MM.1S (cell line): ENCODE results near the gene TRH.

ENCODE experiments used
- DNase-seq: peaks from one replicate; pipeline ENCODE4 v3.0.0-alpha.2; 2015
- H2AFZ ChIP-seq: fragments of 300-600 bp; sonication (generic); 2 replicates; pipeline ENCODE4 v1.6.0; 2016; ENCODE audit warnings: antibody characterized with exemption, low read length
- H3F3A ChIP-seq: fragments of 300-600 bp; sonication (generic); 2 replicates; pipeline ENCODE4 v1.6.1; 2016; ENCODE audit warnings: mild to moderate bottlenecking, antibody characterized with exemption, low read length, moderate library complexity, mixed read lengths; ENCODE audit not compliant: insufficient read depth
- H3K27ac ChIP-seq: fragments of 300-600 bp; sonication (generic); 2 replicates; pipeline ENCODE4 v1.5.1; 2016; ENCODE audit warnings: mild to moderate bottlenecking, low read length
- H3K27me3 ChIP-seq: fragments of 300-600 bp; sonication (generic); replicated peaks from 2 replicates; pipeline ENCODE4 v1.6.0; 2016; ENCODE audit warnings: low read length; ENCODE audit not compliant: insufficient read depth
- H3K36me3 ChIP-seq: fragments of 300-600 bp; sonication (generic); replicated peaks from 2 replicates; pipeline ENCODE4 v1.6.1; 2016; ENCODE audit warnings: mild to moderate bottlenecking, low read length, mixed read lengths; ENCODE audit not compliant: insufficient read depth
- H3K4me1 ChIP-seq: fragments of 300-600 bp; sonication (generic); 2 replicates; pipeline ENCODE4 v1.6.1; 2016; ENCODE audit warnings: low read length, mixed read lengths
- H3K4me2 ChIP-seq: fragments of 300-600 bp; sonication (generic); 2 replicates; pipeline ENCODE4 v1.6.0; 2016; ENCODE audit warnings: low read depth, low read length
- H3K4me3 ChIP-seq: fragments of 300-600 bp; sonication (generic); 2 replicates; pipeline ENCODE4 v1.5.1; 2016; ENCODE audit warnings: low read length, mixed read lengths
- H3K79me2 ChIP-seq: fragments of 300-600 bp; sonication (generic); 2 replicates; pipeline ENCODE4 v1.6.1; 2016; ENCODE audit warnings: mixed run types, low read length, mixed read lengths
- H3K9ac ChIP-seq: fragments of 300-600 bp; sonication (generic); 2 replicates; pipeline ENCODE4 v1.6.1; 2016; ENCODE audit warnings: low read length, mixed read lengths
- H3K9me2 ChIP-seq: fragments of 300-600 bp; sonication (generic); replicated peaks from 2 replicates; pipeline ENCODE4 v1.6.1; 2016; ENCODE audit warnings: mild to moderate bottlenecking, low read length, mixed read lengths; ENCODE audit not compliant: insufficient read depth
- H3K9me3 ChIP-seq: fragments of 300-600 bp; sonication (generic); replicated peaks from 2 replicates; pipeline ENCODE4 v1.6.1; 2016; ENCODE audit warnings: mild to moderate bottlenecking, low read length, mixed read lengths; ENCODE audit not compliant: insufficient read depth
- H4K20me1 ChIP-seq: fragments of 300-600 bp; sonication (generic); 2 replicates; pipeline ENCODE4 v1.6.1; 2016; ENCODE audit warnings: mild to moderate bottlenecking, low read length, moderate library complexity, mixed read lengths; ENCODE audit not compliant: insufficient read depth
- EZH2 ChIP-seq: fragments of 300-600 bp; sonication (generic); optimal IDR thresholded peaks from 2 replicates; pipeline ENCODE3; 2017; ENCODE audit warnings: low read depth, mild to moderate bottlenecking, antibody characterized with exemption, low read length, mixed read lengths
- EZH2phosphoT487 ChIP-seq: fragments of 300-600 bp; sonication (generic); IDR thresholded peaks from 2 replicates; pipeline ENCODE4 v1.6.1; 2018; ENCODE audit warnings: antibody characterized with exemption, low read length
- TF ChIP-seq, protein P1 (sequence below): fragments of 300-600 bp; sonication (generic); IDR thresholded peaks from 2 replicates; pipeline ENCODE4 v1.5.1; 2016; ENCODE audit warnings: antibody characterized with exemption, low read length, mixed read lengths

The TRH gene

DNA sequence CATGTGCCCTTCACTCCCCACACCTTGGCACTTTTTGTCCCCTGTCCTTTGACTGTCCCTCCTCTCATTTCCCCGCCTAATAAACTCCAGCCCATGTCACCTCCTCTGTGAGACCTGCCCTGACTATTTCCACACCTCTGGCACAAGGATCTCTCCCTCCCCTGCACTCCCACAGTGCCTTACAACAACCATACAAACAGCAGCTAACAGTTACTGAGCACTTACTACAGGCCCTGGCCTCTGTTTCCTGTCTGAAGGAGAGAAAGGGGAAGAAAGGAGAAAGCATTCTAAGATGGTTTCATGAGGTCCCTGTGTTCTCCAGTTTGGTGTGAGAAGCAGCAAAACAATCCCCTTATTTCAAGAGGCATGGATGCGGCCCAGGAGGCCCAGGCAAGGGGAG is 20.0 kb upstream of the TRH start:
- Histone ChIP-seq H3K27me3 (no peaks in the 10 kb centered on the region), H3K4me1 (no peaks in the 10 kb centered on the region), H3K4me2 (no peak overlapping the region), H3K79me2 (no peaks in the 10 kb centered on the region), H3F3A (no peaks in the 10 kb centered on the region), H3K9me2 (no peaks in the 10 kb centered on the region), H3K9ac (no peak overlapping the region), H3K9me3 (no peaks in the 10 kb centered on the region), H3K36me3 (no peaks in the 10 kb centered on the region), H3K4me3 (no peak overlapping the region), H3K27ac (no peak overlapping the region), H4K20me1 (no peaks in the 10 kb centered on the region), H2AFZ (no peak overlapping the region)
- TF ChIP-seq, protein P1, sequence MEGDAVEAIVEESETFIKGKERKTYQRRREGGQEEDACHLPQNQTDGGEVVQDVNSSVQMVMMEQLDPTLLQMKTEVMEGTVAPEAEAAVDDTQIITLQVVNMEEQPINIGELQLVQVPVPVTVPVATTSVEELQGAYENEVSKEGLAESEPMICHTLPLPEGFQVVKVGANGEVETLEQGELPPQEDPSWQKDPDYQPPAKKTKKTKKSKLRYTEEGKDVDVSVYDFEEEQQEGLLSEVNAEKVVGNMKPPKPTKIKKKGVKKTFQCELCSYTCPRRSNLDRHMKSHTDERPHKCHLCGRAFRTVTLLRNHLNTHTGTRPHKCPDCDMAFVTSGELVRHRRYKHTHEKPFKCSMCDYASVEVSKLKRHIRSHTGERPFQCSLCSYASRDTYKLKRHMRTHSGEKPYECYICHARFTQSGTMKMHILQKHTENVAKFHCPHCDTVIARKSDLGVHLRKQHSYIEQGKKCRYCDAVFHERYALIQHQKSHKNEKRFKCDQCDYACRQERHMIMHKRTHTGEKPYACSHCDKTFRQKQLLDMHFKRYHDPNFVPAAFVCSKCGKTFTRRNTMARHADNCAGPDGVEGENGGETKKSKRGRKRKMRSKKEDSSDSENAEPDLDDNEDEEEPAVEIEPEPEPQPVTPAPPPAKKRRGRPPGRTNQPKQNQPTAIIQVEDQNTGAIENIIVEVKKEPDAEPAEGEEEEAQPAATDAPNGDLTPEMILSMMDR: no peak
- no peak for TF ChIP-seq EZH2
- no peak for DNase-seq

DNA sequence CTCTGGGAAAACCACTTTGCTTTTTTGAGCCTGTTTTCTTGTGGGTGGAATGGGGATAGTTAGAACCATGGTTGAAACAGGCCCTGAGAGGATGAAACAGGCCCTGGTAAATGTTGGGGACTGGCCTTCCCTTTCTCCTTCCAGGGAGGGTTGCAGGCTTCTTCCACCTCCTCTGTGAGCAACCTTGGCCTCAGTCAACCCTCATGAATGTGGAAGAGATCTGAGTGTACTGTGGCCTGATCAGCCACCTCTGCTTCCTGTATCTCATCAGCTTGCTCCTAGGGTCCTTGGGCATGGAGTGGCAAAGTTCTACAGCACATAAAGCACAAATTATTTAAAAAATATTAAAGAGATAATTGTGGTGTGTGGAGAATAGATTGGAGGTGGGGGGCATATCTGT is 17.6 kb upstream of the TRH start:
- TF ChIP-seq EZH2 (no peak), EZH2phosphoT487 (no peak)
- TF ChIP-seq, protein P1: no peak
- Histone ChIP-seq H3K79me2 (no peaks in the 10 kb centered on the region), H2AFZ (no peak overlapping the region), H3K27ac (no peak overlapping the region), H3K4me3 (no peak overlapping the region), H3K4me1 (no peaks in the 10 kb centered on the region), H3K4me2 (no peak overlapping the region), H3K9me3 (no peaks in the 10 kb centered on the region), H3K36me3 (no peaks in the 10 kb centered on the region), H3K9ac (no peak overlapping the region), H3F3A (no peaks in the 10 kb centered on the region), H3K9me2 (no peaks in the 10 kb centered on the region), H4K20me1 (no peaks in the 10 kb centered on the region), H3K27me3 (no peaks in the 10 kb centered on the region)
- DNase-seq: no peak

DNA sequence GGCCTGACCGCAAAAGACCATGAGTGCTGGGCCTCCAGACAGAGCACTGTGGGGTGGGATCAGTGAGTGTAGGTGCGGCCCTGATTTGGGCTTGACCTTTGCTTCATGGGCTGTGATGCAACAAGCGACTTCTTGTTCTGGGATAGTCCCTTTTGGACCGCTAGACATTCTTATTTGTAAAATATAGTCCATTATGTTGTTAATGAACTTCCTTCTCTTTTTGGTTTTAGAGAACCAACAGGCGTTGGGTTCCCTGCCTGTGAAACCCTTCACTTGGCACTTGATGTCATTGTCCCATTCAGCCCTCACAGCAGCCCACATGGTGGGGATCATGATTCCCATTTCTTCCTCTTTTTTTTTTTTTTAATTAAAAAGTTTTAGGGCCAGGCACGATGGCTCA is 15.8 kb upstream of the TRH start:
- no peak overlapping the region for H3K4me2 ChIP-seq
- H3K9ac ChIP-seq: no peak overlapping the region
- no peaks in the 10 kb centered on the region for H3K79me2 ChIP-seq
- H3K27me3 ChIP-seq: no peaks in the 10 kb centered on the region
- no peaks in the 10 kb centered on the region for H3F3A ChIP-seq
- H3K9me3 ChIP-seq: no peaks in the 10 kb centered on the region
- H3K27ac ChIP-seq: no peak overlapping the region
- no peak overlapping the region for H2AFZ ChIP-seq
- TF ChIP-seq, protein P1: no peak
- no peak overlapping the region for H3K4me3 ChIP-seq
- no peaks in the 10 kb centered on the region for H3K9me2 ChIP-seq
- no peaks in the 10 kb centered on the region for H4K20me1 ChIP-seq
- no peaks in the 10 kb centered on the region for H3K36me3 ChIP-seq
- H3K4me1 ChIP-seq: no peaks in the 10 kb centered on the region
- no peak for DNase-seq

DNA sequence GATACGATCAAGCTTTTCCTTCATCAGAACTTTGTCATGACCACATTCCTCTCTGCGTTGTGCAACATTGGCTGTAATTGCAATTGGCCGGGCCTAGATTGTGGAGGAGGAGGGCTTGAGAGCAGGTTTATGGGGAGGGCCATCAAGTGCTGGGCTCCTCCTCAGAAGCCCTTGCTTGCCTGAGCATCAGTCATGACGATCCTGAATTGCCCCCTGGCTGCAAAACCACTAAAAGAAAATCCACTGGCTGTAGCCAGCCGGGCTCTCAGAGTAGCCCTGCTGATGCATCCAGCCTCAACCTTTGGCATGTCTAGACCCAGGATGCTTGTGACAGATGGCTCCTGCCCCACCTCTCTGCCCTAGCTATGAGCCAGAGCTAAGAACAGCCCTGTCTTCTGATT is 13.4 kb upstream of the TRH start:
- Histone ChIP-seq H3K9me2 (no peaks in the 10 kb centered on the region), H3K27me3 (no peaks in the 10 kb centered on the region), H2AFZ (no peak overlapping the region), H4K20me1 (no peaks in the 10 kb centered on the region), H3K79me2 (no peaks in the 10 kb centered on the region), H3K36me3 (no peaks in the 10 kb centered on the region), H3K27ac (no peak overlapping the region), H3F3A (no peaks in the 10 kb centered on the region), H3K4me2 (no peak overlapping the region), H3K9me3 (no peaks in the 10 kb centered on the region), H3K4me3 (no peak overlapping the region), H3K4me1 (no peaks in the 10 kb centered on the region), H3K9ac (no peak overlapping the region)
- no peak for TF ChIP-seq EZH2
- no peak for TF ChIP-seq EZH2phosphoT487
- TF ChIP-seq, protein P1: no peak
- DNase-seq: no peak
